GM18499 (cell line): Measurements from ENCODE around the gene C5orf15.

ENCODE experiments used
- ATAC-seq: cut with Tn5 transposase; IDR thresholded peaks from one replicate; pipeline ENCODE4 v1.9.1; 2021; ENCODE audit warnings: moderate number of reproducible peaks; ENCODE audit not compliant: insufficient read depth, unreplicated experiment

Gene C5orf15

DNA sequence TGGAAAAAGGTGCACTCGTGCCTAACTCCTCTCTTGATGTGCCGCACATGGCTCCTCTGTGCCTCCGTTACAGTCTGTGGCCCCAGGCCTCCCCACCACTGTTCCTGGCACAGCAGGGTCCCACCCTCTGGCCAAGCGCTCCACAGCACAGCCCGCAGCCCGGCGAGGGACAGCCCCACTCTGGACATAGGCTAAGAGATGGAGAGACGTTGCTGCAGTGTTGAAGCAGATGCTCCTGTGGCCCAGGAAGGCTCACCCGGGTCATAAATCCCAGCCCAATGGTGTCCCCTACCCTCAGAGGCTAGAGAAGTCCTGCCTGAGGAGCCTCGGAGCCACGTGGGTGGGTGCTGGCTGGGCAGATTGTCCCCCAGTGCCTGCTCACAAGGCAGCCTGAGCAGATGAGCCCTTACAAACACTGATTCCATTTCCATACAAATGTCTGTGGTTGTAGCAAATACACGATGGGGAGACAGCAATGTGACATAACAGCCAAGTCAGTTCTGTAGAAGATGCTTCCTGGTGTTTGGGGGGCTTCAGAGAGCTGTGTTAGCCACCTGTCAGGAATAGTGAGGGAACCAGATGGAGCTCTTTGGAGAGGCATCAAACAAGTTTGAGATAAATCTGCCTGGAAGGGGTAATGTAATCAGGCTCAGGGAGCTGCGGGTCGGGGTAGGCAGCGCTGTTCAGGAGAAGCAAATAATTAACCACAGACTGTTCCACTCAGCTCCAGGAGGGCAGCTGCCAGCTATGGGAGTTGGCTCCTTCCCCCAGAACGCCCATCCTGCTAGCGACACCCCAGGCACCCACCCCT is 41.7 kb downstream of the C5orf15 start:
- ATAC-seq = no peak

DNA sequence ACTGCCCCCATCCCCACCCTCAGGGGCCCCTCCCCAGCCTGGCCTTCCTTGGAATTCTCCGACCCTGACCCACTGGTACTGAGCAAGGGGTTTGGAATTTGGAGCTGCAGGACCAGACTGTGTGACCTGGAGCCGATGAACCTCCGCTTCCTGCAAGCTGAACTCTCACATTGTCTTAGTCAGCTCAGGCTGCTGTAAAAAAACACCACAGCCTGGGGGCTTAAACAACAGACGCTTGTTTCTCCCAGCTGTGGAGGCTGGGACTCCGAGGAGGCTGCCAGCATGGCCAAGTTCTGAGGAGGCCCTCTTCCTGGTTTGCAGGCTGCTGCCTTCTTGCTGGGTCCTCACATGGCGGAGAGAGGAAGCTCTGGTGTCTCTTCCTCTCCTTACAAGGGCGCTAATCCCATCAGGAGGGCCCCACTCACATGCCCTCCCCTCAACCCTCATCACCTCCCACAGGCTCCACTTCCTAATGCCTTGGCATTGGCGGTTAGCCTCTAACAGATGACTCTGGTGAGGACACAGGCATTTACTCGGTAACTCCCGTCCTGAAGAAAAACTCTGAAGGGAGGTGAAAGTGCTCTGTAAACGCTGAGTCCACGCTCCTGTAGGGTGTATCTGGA is 42.4 kb downstream of the C5orf15 start:
- ATAC-seq = no peak

DNA sequence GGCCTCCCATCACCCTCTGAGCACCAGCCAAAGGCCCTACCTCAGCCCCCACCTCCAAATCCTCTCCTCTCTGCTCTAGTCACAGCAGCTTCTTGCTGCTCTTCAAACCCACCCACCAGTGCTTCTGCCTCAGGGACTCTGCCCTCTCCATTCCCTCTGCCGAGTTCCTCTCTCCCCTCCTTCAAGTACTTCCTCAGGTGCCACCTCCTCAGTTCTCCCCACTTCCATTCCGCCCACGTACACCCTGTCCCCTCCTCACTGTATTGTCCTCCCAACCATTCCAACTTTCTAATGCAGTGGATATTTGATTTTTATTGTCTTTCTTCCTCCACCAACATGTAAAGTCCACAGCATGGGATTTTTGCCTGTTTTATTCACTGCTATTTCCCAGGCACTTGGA is 43.2 kb downstream of the C5orf15 start:
- no peak for ATAC-seq

DNA sequence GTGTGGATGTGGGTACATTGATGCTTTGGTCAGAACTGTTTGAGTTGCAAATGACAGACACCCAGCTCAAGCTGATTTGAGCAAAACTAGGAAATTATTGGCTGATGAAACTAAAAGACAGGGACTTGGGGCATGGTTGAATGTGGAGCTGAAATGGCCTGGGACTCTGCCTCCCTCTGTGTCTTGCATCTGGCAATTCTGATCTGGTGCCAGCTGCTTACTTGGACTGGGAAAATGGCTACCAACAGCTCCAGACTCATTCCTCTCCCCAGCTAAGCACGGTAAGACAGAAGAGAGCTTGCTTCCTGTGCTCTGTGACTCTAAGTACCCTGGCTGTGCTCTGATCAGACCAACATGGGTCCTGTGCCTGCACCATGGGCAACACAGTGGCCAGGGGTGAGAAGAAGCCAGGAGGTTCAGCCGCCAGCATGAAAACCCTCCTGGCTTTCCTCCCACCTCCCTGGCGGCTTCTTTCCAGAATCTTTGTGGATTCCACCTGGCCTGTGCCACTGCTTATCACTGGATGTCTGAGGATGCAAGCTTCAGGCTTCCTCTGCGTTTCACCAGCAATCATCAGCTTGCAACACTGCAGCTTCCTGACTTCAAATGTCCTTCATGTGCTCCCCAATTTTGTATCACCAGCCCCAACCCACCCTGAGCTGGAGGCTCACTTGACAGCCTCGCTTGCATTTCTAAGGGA is 44.1 kb downstream of the C5orf15 start:
- ATAC-seq = no peak

DNA sequence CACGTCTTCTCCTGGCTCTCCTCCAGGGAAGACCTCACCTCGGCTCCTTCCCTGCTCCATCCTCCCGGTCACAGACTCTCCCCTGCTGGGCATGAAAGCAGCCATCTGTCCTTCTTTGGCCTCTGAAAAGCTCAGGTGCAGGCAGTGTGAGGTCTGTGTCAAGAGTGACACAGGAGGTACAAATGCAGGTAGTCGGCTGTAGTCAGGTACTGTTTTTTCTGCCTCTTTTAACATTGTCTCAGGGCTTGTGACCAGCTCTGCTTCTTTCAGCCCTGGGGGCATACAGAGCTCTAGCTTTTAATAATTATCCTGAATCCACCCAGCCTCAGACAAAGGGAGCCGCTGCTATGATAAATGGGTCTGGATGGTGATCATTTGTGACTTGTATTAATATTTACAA is 46.4 kb downstream of the C5orf15 start:
- ATAC-seq = no peak

DNA sequence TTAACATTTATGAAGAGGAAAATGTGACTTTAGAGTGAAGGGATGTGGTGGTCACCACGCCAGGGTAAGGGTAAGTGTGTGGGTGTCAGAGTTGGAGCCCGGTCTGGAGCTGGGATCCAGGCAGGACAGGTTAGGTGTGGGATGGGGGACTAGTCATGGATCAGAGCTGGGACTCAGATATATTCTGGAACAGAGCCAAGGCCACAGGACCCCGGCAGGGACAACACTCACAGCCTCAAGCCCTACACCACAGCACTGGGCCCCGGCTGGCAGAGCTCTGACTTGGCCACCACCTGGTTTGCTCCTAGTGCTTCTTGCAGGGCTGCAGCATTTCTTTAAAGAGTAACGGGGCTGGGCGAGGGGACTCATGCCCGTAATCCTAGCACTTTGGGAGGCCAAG is 47.4 kb downstream of the C5orf15 start:
- no peak for ATAC-seq

DNA sequence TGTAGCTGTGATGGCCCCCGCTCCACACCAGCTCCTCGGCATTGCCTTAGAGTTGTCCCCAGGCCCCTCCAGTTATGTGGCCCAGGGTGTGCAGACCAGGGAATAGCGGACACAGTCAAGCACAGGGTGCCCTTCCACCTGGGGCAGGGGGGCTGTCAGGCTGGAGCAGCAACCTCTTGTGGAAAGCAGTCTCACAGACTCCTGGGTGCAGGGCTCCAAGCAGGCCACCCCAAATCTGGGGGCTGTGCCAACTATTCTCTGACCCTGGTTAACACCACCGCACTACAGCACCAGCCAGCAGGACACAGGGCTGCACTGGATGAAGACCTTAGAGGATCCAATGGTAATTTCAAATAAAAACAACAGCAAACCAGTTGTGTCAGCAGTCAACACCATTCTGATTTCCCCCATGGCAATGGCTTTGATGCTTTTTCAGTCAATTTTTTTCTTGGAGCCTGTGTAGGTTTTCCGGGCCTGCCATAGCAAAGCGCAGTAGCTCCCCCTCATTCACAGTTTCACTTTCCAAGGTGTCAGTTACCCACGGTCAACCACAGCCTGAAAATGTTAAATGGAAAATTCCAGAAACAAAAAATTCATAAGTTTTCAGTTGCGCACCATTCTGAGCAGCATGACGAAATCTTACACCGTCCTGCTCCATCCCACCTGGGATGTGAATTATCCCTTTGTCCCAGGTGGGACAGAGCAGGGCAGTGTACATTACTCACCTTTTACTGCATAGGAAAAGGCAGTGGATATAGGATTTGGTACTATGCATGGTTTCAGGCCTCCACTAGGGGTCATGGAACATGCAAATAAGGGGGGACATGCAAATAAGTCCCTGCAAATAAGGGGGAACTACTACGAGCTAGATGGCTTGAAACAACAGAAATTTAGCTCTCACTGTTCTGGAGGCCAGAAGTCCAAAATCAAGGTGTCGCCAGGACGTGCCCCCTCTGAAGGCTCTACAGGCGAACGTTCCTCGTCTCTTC is 49.0 kb downstream of the C5orf15 start:
- no peak for ATAC-seq

DNA sequence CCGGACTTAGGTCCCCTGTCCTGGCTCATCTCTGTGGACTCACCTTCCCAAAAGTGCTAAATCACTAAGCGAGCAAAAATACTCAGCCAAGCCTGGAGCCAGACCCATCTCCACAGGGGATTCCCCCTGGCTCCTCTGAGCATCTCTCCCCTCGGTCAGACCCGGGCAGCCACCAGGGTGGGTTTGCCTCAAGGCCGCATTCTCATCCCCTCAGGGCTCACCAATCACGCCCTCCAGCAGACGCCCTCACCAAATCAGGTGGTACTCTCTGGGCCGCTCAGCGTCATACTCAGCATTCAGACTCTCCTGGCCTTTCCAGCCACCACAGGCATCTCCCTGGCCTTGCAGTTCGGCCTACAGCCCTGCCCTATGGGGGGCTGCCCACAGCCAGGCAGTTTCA is 49.7 kb downstream of the C5orf15 start:
- no peak for ATAC-seq

DNA sequence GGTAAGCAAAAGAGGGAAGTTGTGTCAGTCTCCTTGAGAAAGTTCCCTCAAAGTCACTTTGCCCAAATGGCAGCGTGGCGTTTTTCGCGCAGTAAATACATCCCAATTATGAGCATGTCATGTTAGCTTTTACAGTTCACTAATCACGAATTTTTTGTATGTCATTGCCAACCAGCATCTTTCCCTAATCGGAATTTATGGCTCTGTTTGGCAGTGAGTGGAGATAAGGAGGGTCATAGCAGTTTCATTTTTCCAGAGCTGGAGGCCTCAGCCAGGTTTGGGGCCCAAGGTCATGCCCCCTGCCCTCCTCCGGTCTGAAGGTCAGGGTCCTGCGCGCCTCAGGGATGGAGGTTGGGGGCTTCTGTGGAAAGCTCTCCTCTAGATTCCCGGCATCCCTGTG is 50.1 kb downstream of the C5orf15 start:
- no peak for ATAC-seq

DNA sequence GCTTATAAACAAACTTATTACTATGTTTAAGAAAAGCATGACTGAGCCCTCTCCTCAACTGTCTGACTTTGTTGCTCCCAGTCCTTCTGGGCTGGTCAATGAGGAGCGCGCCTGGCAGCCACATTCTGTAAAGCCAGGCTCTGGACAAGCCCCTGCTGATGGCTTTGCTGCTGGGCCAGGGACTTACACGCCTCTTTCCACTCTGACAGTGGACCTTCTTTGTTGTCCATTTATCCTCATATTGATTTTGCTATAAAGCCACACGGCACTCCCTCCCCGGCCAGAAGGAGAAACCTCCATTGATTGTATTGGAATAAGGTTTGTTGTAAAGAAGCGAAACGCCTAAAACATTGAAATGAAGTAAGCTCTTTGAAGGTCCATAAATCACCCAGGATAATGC is 50.6 kb downstream of the C5orf15 start:
- ATAC-seq = no peak

DNA sequence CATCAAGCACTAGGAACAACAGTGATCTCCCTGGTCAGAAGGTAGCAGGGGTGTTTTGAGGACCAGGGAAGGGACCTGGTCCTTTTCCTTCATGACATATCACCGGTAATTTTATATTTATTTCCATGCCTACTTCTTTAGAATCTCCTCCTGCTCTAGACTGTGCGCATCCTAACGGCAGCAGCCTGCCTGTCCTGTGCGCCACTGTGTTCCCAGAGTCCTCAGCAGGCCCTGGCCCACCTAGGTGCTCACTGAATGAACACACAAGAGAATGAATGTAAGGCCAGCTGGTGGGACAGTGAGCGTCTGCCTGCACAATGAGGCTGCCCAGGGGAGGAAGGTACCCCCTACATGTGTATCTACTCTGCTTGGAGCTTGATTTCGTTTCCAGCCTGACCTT is 51.5 kb downstream of the C5orf15 start:
- ATAC-seq = no peak

DNA sequence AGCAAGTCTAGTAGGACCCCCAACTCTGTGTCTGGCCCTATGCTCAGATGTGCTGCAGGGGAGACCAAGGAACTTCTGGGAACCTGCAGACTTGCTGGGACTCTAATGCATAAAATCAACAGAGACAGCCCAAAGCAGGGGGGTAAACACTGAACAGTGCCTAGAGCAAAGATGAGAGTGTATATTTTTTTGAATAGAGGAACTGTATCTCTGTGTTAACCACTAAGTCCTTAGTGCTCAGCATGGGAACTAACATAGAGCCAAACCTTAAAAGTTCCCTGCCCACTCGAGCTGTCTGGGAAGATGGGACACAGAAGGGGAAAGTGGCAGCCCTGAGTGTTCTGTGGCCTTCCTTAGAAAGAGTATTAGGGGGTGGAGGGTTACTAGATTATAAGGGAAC is 51.9 kb downstream of the C5orf15 start:
- ATAC-seq = no peak

DNA sequence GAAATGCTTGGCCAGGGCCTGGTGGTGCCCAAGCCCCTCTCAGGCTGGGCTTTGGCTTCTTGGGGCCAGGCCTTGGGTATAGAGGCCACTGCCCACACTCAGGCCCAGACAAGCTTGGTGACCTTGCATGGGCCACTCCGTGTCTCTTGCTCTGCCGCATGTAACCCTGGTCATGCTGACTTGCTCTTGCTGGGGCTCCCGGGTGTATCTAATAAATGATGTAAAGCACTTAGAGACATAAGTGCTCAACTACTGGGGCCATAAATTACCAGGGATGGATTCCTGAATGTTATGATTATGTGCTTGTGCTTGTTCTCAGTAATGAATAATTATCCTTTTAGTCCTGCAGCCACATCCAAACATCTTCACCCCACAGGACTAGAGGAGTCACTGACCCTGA is 54.0 kb downstream of the C5orf15 start:
- ATAC-seq = no peak

DNA sequence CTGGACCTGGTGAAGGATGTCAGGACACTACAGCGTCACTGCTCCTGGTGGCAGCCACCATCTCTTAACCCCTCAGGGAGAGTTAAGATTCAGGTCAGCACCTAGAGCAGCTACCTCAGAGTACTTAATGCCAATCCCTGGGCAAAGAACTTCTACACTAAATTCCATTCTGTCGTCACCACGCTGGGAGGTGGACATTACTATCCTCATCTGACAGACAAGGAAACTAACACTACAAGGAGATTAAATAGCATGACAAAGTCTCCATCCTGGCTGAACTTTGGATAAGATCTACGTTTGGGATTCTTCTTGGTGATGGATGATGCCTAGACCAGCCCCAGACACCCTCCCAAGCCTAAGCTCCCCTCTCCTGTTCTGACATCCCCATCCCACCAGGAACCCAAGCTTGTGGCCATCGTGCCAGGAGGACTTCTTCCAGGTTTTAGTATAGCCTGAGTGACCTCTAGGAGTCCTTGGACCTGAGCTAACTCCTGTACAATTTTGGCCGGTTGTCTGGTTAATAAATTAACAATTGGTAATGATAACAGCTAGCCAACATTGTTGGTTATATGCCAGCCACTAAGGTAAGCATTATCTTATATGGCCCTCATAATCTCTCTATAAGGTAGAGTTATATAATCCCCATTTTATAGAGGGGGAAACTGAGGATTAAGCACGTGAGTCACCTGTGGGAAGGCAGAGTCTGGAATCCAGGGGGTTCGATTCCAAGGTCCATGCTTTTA is 54.8 kb downstream of the C5orf15 start:
- ATAC-seq = no peak

DNA sequence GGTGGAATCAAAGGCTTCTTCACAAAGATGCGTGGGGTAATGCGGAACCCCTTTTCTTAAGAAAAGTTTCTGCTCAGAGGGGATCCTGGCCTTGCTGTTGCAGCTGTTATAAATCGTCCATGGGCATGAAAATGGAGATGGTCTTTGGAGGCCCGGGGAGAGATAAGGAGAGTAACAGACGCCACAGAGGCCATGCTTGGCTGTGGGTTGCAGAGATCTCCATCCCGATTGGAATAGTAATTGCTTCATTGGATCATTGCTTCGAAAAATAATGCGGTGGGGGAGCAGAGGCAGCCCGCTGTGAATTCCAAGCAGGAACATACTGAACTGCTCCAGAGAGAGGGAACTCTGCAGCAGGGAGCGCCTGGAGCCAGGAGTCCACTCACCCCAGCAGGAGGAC is 55.5 kb downstream of the C5orf15 start:
- no peak for ATAC-seq

DNA sequence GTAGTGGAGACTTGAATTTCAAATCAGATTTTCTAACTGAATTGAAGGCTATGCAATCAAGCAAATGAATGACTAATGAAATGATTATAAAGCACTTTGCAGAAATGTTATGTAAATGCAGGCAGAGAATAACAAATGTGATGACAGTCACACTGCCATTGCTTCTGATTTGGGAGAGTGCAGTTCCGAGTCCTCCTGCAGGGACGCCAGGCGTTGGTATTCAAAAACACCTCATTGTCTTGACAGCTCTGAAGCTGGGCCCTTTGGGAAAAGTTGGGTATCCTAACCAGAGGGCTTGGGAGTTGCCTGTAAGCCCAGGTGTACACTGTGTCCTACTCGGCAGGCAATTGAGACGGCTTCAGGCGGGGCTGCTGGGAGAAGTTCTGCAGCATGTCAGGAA is 57.9 kb downstream of the C5orf15 start:
- no peak for ATAC-seq

DNA sequence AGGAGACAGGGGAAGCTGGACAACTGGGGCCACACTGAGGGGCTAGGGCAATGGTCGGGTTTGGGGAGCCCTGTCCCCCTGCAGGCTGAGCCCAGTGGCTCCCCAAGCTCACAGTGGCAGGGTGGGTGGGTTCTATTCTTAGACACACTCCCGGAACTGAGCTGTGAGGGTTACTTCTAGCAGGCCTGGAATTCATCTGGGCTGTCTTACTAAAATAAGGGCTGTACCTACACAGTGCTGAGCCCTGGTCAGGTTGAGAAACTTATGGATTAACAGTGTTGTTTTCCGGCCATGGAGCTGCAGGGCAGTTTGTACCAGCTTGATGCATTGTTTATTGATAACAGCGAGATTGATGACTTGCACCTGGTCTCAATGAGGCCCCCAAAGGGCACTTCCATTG is 58.8 kb downstream of the C5orf15 start:
- ATAC-seq = no peak

DNA sequence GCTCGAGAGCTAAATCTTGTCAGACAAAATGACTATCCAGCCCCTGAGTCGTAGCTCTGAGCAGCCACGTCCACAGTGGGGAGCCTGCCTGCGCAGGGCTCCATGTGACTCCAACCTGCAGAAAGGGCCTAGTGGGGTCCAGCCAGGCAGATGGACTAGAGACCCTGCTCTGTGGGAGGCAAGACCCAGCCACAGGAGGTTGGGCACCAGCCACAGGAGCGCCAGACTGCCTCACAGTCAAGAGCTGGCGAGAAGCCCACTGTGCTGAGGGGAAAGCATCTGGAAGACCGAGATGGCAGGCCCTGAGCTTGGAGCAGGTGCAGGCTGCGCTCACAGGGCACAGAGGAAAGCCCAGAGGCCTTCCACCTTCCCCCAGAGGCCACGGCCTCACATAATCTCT is 61.4 kb downstream of the C5orf15 start:
- no peak for ATAC-seq

DNA sequence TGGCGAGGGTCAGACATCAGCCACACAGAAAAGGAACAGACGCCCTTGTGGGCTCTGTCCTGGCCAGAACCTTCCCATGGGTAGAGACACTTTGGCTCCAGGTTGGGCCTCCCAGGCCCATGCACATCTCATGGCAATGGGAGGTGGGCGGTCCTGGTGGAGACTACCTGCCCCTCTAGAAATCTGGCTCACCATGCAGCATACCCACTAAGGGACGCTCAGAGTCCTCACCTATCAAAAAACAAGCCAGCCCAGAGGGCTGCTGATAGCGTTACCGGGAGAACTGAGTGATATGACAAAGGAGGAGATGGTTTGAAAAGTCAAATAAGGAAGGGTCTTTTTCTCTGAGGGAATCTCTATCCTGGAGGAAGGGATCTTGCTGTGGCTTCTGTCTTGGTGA is 62.1 kb downstream of the C5orf15 start:
- ATAC-seq = no peak
